Adipose tissue (tissue), 3 donors: ENCODE results near the gene CNDP1. TPM values are rescaled to one million over a fixed set of nuclear protein-coding genes. Genes with fewer than 3 reads are reported as not detected.

Experiments
- H3K27ac ChIP-seq: one replicate; pipeline ENCODE4 v1.5.1; 2013; ENCODE audit warnings: low read depth, low read length
- WGBS, 3 donors: extraction: QIAGEN DNeasy Blood & Tissue Kit; methylation state at CpG; one replicate each; pipeline ENCODE4 v1.1.7; 2013; 5-methylcytosine and 5-hydroxymethylcytosine counted together
- polyA plus RNA-seq, 3 donors: library from polyadenylated mRNA; stranded (reverse); fragments of 200-250 nt; gene quantifications; one replicate each; pipeline ENCODE4 v1.2.3, GENCODE V29; 2013
- donor health status: healthy with polysubstance abuse.
- donor health status: Bipolar disorder and iron deficiency.
- donor health status: healthy.

CNDP1 gene
- polyA plus RNA-seq, 3 donors, result 0.12 to 0.20 TPM; not detected in 1

- no peak overlapping the region for H3K27ac ChIP-seq
- 96 to 98% (median 97%) methylated on average over 12 of the region's 12 CpGs for WGBS, 3 donors
Observed at GRCh38 chr18:74533666-74534065, 634 bp upstream of the CNDP1 start.

- 86 to 91% (median 91%) methylated on average over 9 of the region's 9 CpGs for WGBS, 3 donors
- H3K27ac ChIP-seq, result no peak overlapping the region
Observed at GRCh38 chr18:74534981-74535649, 815 bp downstream of the CNDP1 start.

- H3K27ac ChIP-seq, result no peak overlapping the region
- 50 to 88% (median 86%) methylated on average over 11 of the region's 11 CpGs for WGBS, 3 donors
Observed at GRCh38 chr18:74539289-74539688, 5.0 kb downstream of the CNDP1 start.

- WGBS, 3 donors, result 77 to 83% (median 77%) methylated on average over 20 of the region's 20 CpGs
- no peak overlapping the region for H3K27ac ChIP-seq
Observed at GRCh38 chr18:74540652-74541421, 6.5 kb downstream of the CNDP1 start.

GRCh38 chr18:74541703-74542555 is 7.6 kb downstream of the CNDP1 start:
- H3K27ac ChIP-seq, result no peak overlapping the region
- WGBS, 3 donors, result 72 to 80% (median 75%) methylated on average over 15 of the region's 15 CpGs

- no peak overlapping the region for H3K27ac ChIP-seq
- WGBS, 3 donors, result 50 to 72% (median 63%) methylated on average over 8 of the region's 8 CpGs
Observed at GRCh38 chr18:74544898-74545297, 10.6 kb downstream of the CNDP1 start.

- WGBS, 3 donors, result 91 to 95% (median 95%) methylated on average over 11 of the region's 11 CpGs
- no peak overlapping the region for H3K27ac ChIP-seq
Observed at GRCh38 chr18:74546007-74546406, 11.7 kb downstream of the CNDP1 start.

- no peak overlapping the region for H3K27ac ChIP-seq
- WGBS, 3 donors, result 29 to 52% (median 42%) methylated on average over 9 of the region's 9 CpGs
Observed at GRCh38 chr18:74546751-74547530, 12.6 kb downstream of the CNDP1 start.

- no peak overlapping the region for H3K27ac ChIP-seq
- WGBS, 3 donors, result 95 to 96% (median 95%) methylated on average over 7 of the region's 7 CpGs
Observed at GRCh38 chr18:74547860-74548259, 13.6 kb downstream of the CNDP1 start.

- 61 to 100% (median 96%) methylated on average over 1 of the region's 1 CpG for WGBS, 3 donors
- H3K27ac ChIP-seq, result no peak overlapping the region
Observed at GRCh38 chr18:74549591-74550104, 15.3 kb downstream of the CNDP1 start.

GRCh38 chr18:74550886-74551285 is 16.6 kb downstream of the CNDP1 start:
- 93 to 97% (median 97%) methylated on average over 6 of the region's 6 CpGs for WGBS, 3 donors

GRCh38 chr18:74551452-74551851 is 17.2 kb downstream of the CNDP1 start:
- no peak overlapping the region for H3K27ac ChIP-seq
- 41 to 52% (median 44%) methylated on average over 3 of the region's 3 CpGs for WGBS, 3 donors

More at GRCh38 chr18:74550886-74551285, 16.6 kb downstream of the CNDP1 start:
- no peak overlapping the region for H3K27ac ChIP-seq

GRCh38 chr18:74551936-74552555 is 17.7 kb downstream of the CNDP1 start:
- 20 to 23% (median 20%) methylated on average over 5 of the region's 5 CpGs for WGBS, 3 donors
- H3K27ac ChIP-seq, result no peak overlapping the region

- H3K27ac ChIP-seq, result no peak overlapping the region
- 42 to 90% (median 85%) methylated on average over 11 of the region's 11 CpGs for WGBS, 3 donors
Observed at GRCh38 chr18:74556126-74556525, 21.8 kb downstream of the CNDP1 start.

GRCh38 chr18:74558096-74558495 is 23.8 kb downstream of the CNDP1 start:
- WGBS, 3 donors, result 64 to 92% (median 87%) methylated on average over 4 of the region's 4 CpGs
- H3K27ac ChIP-seq, result no peak overlapping the region

GRCh38 chr18:74562131-74562730 is 27.9 kb downstream of the CNDP1 start:
- H3K27ac ChIP-seq, result no peak overlapping the region
- WGBS, 3 donors, result 80 to 85% (median 83%) methylated on average over 4 of the region's 4 CpGs

GRCh38 chr18:74562775-74563174 is 28.5 kb downstream of the CNDP1 start:
- 76 to 79% (median 76%) methylated on average over 4 of the region's 4 CpGs for WGBS, 3 donors
- no peak overlapping the region for H3K27ac ChIP-seq
